ENCODE results near the gene SAP30BP. TPM values are rescaled to one million over a fixed set of nuclear protein-coding genes. Genes with fewer than 3 reads are reported as not detected.
"Not testable (repeated sequence)": the region's sequence is repeated elsewhere in the genome, so short reads cannot be mapped to it uniquely, and the experiment has no call there.

SAP30BP gene
- total and polyA plus RNA-seq, 4 donors: 20.9 to 33.4 (median 30.2) TPM

GRCh38 chr17:75638039-75638438, 29.1 kb upstream of the SAP30BP start:
- 95% methylated on average over 12 of the region's 12 CpGs for WGBS
- H3K27ac ChIP-seq (ENCODE audit: low read depth in 1 of 2, low read length in 2 of 2); H3K9ac ChIP-seq (ENCODE audit: low read depth in 1 of 2, low read length in 2 of 2); H3K9me3 ChIP-seq (ENCODE audit: control insufficient read depth in 4 of 4, low read length in 3 of 4); H3K36me3 ChIP-seq (ENCODE audit: control insufficient read depth in 4 of 4, insufficient read depth in 3 of 4, low read depth in 1 of 4, low read length in 3 of 4); H3K4me3 ChIP-seq (ENCODE audit: low read depth in 1 of 3, low read length in 3 of 3); H3K27me3 ChIP-seq (ENCODE audit: control insufficient read depth in 4 of 4, insufficient read depth in 4 of 4, low read length in 3 of 4); DNase-seq (ENCODE audit: low spot score): not testable (repeated sequence)
- H3K4me1 ChIP-seq (ENCODE audit: control insufficient read depth in 4 of 4, insufficient read depth in 4 of 4, low read length in 3 of 4): peaks cover 8 to 17% (median 14%) of the 10 kb centered on the region in 4 donors

GRCh38 chr17:75638893-75639292, 28.2 kb upstream of the SAP30BP start:
- Histone ChIP-seq H3K27me3 (ENCODE audit: control insufficient read depth in 4 of 4, insufficient read depth in 4 of 4, low read length in 3 of 4) (no peaks in the 10 kb centered on the region), H3K4me1 (ENCODE audit: control insufficient read depth in 4 of 4, insufficient read depth in 4 of 4, low read length in 3 of 4) (peaks cover 5 to 9% (median 6%) of the 10 kb centered on the region in 4 donors), H3K9me3 (ENCODE audit: control insufficient read depth in 4 of 4, low read length in 3 of 4) (no peaks in the 10 kb centered on the region), H3K9ac (ENCODE audit: low read depth in 1 of 2, low read length in 2 of 2) (no peak overlapping the region), H3K36me3 (ENCODE audit: control insufficient read depth in 4 of 4, insufficient read depth in 3 of 4, low read depth in 1 of 4, low read length in 3 of 4) (peaks cover 0 to 9% (median 3%) of the 10 kb centered on the region in 4 donors), H3K27ac (ENCODE audit: low read depth in 1 of 2, low read length in 2 of 2) (no peak overlapping the region), H3K4me3 (ENCODE audit: low read depth in 1 of 3, low read length in 3 of 3) (no peak overlapping the region)
- 96% methylated on average over 13 of the region's 13 CpGs for WGBS
- no peak for DNase-seq (ENCODE audit: low spot score)
- TF ChIP-seq HNF4A (conservative IDR thresholded peaks at IDR 0.05) (no peak), RXRA (IDR thresholded peaks at IDR 0.05) (no peak), JUND (IDR thresholded peaks at IDR 0.05) (no peak), EGR1 (IDR thresholded peaks at IDR 0.05; ENCODE audit: low read depth in 2 of 2) (no peak), RAD21 (IDR thresholded peaks at IDR 0.05) (no peak), MAX (IDR thresholded peaks at IDR 0.05) (no peak), TAF1 (conservative IDR thresholded peaks at IDR 0.05) (no peak), YY1 (IDR thresholded peaks at IDR 0.05) (no peak), FOXA2 (IDR thresholded peaks at IDR 0.05) (no peak), SP1 (IDR thresholded peaks at IDR 0.05) (no peak), HNF4G (IDR thresholded peaks at IDR 0.05) (no peak), ZBTB33 (IDR thresholded peaks at IDR 0.05) (no peak), NR2F2 (IDR thresholded peaks at IDR 0.05) (no peak)
- TF ChIP-seq, protein P1, sequence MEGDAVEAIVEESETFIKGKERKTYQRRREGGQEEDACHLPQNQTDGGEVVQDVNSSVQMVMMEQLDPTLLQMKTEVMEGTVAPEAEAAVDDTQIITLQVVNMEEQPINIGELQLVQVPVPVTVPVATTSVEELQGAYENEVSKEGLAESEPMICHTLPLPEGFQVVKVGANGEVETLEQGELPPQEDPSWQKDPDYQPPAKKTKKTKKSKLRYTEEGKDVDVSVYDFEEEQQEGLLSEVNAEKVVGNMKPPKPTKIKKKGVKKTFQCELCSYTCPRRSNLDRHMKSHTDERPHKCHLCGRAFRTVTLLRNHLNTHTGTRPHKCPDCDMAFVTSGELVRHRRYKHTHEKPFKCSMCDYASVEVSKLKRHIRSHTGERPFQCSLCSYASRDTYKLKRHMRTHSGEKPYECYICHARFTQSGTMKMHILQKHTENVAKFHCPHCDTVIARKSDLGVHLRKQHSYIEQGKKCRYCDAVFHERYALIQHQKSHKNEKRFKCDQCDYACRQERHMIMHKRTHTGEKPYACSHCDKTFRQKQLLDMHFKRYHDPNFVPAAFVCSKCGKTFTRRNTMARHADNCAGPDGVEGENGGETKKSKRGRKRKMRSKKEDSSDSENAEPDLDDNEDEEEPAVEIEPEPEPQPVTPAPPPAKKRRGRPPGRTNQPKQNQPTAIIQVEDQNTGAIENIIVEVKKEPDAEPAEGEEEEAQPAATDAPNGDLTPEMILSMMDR (IDR thresholded peaks at IDR 0.05; ENCODE audit: low read depth, low read length, missing input control): no peak
- TF ChIP-seq, protein P2, sequence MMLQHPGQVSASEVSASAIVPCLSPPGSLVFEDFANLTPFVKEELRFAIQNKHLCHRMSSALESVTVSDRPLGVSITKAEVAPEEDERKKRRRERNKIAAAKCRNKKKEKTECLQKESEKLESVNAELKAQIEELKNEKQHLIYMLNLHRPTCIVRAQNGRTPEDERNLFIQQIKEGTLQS (IDR thresholded peaks at IDR 0.05): no peak

DNA sequence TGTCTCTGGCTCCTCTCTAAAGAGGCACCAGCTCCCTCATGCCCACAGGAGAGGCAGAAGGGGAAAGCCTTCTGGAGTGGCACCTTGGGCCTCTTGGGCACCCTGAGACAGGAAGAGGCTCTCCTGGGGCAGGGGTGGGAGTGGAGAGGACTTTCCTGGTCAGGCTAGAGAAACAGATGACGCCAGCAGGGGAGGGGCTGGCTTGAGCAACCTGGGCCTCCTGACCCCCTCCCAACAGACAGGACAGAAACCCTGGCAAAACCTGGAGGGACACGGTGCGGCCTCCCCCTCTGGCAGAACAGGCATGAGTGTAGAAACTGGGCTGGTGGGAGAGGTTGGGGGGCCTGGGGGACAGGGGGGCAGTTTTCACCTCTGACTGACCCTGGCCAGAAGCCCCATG, 27.8 kb upstream of the SAP30BP start:
- H3K27ac ChIP-seq (ENCODE audit: low read depth in 1 of 2, low read length in 2 of 2): no peak overlapping the region
- 96% methylated on average over 3 of the region's 3 CpGs for WGBS
- H3K27me3 ChIP-seq (ENCODE audit: control insufficient read depth in 4 of 4, insufficient read depth in 4 of 4, low read length in 3 of 4): no peaks in the 10 kb centered on the region
- no peak overlapping the region for H3K9ac ChIP-seq (ENCODE audit: low read depth in 1 of 2, low read length in 2 of 2)
- no peak overlapping the region for H3K4me3 ChIP-seq (ENCODE audit: low read depth in 1 of 3, low read length in 3 of 3)
- peaks cover under 1 to 4% (median 2%) of the 10 kb centered on the region in 4 donors for H3K4me1 ChIP-seq (ENCODE audit: control insufficient read depth in 4 of 4, insufficient read depth in 4 of 4, low read length in 3 of 4)
- DNase-seq (ENCODE audit: low spot score): no peak
- no peaks in the 10 kb centered on the region for H3K9me3 ChIP-seq (ENCODE audit: control insufficient read depth in 4 of 4, low read length in 3 of 4)
- TF ChIP-seq NR2F2 (IDR thresholded peaks at IDR 0.05) (no peak), RAD21 (IDR thresholded peaks at IDR 0.05) (no peak), GABPA (IDR thresholded peaks at IDR 0.05 in 1 of 2, conservative IDR thresholded peaks at IDR 0.05 in 1 of 2) (no peak), FOXA2 (IDR thresholded peaks at IDR 0.05) (no peak), HNF4G (IDR thresholded peaks at IDR 0.05) (no peak), RXRA (IDR thresholded peaks at IDR 0.05) (no peak), FOXA1 (IDR thresholded peaks at IDR 0.05) (no peak), YY1 (IDR thresholded peaks at IDR 0.05) (no peak), SP1 (IDR thresholded peaks at IDR 0.05) (no peak), MAX (IDR thresholded peaks at IDR 0.05) (no peak), REST (IDR thresholded peaks at IDR 0.05) (no peak)
- H3K36me3 ChIP-seq (ENCODE audit: control insufficient read depth in 4 of 4, insufficient read depth in 3 of 4, low read depth in 1 of 4, low read length in 3 of 4): peaks cover 0 to 9% (median 3%) of the 10 kb centered on the region in 4 donors
